ENCODE data around the gene ALAD.
A peak's percentile ranks its signal among the peaks of the same experiment; 100 is the strongest.
"Not testable (repeated sequence)": the region's sequence is repeated elsewhere in the genome, so short reads cannot be mapped to it uniquely, and the experiment has no call there.

ALAD gene

GRCh38 chr9:113401027-113401792, at the start of gene ALAD:
Gene ALAD (minus strand): TSS chr9:113401284. CDS start chr9:113393559, 7,725 bp downstream.
- peak; percentile 99 for DNase-seq

GRCh38 chr9:113449376-113449775, 48.3 kb upstream of the ALAD start:
- DNase-seq = no peak

- peak; percentile 55 for DNase-seq
Observed at GRCh38 chr9:113446323-113446740, 45.2 kb upstream of the ALAD start.

GRCh38 chr9:113444736-113445135, 43.7 kb upstream of the ALAD start:
- no peak for DNase-seq

- DNase-seq = not testable (repeated sequence)
Observed at GRCh38 chr9:113437716-113438115, 36.6 kb upstream of the ALAD start.

GRCh38 chr9:113436728-113437515, 35.8 kb upstream of the ALAD start:
- no peak for DNase-seq

GRCh38 chr9:113431191-113431590, 30.1 kb upstream of the ALAD start:
- no peak for DNase-seq

- no peak for DNase-seq
Observed at GRCh38 chr9:113428062-113428615, 27.1 kb upstream of the ALAD start.

- no peak for DNase-seq
Observed at GRCh38 chr9:113427629-113428028, 26.5 kb upstream of the ALAD start.

GRCh38 chr9:113426701-113427100, 25.6 kb upstream of the ALAD start:
- DNase-seq = no peak

- DNase-seq = no peak
Observed at GRCh38 chr9:113425072-113425471, 24.0 kb upstream of the ALAD start.

- no peak for DNase-seq
Observed at GRCh38 chr9:113421726-113422125, 20.6 kb upstream of the ALAD start.

GRCh38 chr9:113417370-113417769, 16.3 kb upstream of the ALAD start:
- no peak for DNase-seq

GRCh38 chr9:113416149-113416721, 15.2 kb upstream of the ALAD start:
- DNase-seq = no peak

GRCh38 chr9:113410207-113410864, 9.3 kb upstream of the ALAD start, which contains the start of the genes C9orf43 and POLE3:
Gene C9orf43 (plus strand): TSS chr9:113410747. CDS start chr9:113413494, 2,747 bp downstream.
Gene POLE3 (minus strand): TSS chr9:113410675. CDS start chr9:113410293, 382 bp downstream.
- DNase-seq = peak; percentile 94

- DNase-seq = no peak
Observed at GRCh38 chr9:113409883-113410206, 8.8 kb upstream of the ALAD start.

- no peak for DNase-seq
Observed at GRCh38 chr9:113409481-113409880, 8.4 kb upstream of the ALAD start.

- peak; percentile 72 for DNase-seq
Observed at GRCh38 chr9:113406873-113407511, 5.9 kb upstream of the ALAD start.

- DNase-seq = not testable (repeated sequence)
Observed at GRCh38 chr9:113406353-113406752, 5.3 kb upstream of the ALAD start.

GRCh38 chr9:113403646-113404045, 2.6 kb upstream of the ALAD start:
- DNase-seq = no peak

- DNase-seq = no peak
Observed at GRCh38 chr9:113399646-113400200, 1.4 kb downstream of the ALAD start.

- DNase-seq = no peak
Observed at GRCh38 chr9:113398796-113399195, 2.3 kb downstream of the ALAD start.

All from CD4-positive, alpha-beta T cell treated with Interleukin-12 subunit alpha and Interleukin-12 subunit beta, for 1 hour (primary cell).